ENCODE measurements around the gene ALAD.

Gene ALAD

GRCh38 chr9:113343732-113344231 is 57.3 kb downstream of the ALAD start:
- peak; percentile 68 for DNase-seq

GRCh38 chr9:113341712-113342410 is 59.2 kb downstream of the ALAD start:
- no peak for DNase-seq

- DNase-seq = peak; percentile 90
These were observed 60.9 kb downstream of the ALAD start, which contains the start of gene WDR31 for GRCh38 chr9:113340011-113340699. Gene WDR31 (minus strand): TSS chr9:113340275. CDS start chr9:113332022, 8,253 bp downstream.

GRCh38 chr9:113337714-113338113 is 63.4 kb downstream of the ALAD start:
- no peak for DNase-seq
